K562 (cell line): Measurements from ENCODE around the gene TUBG2. TPM values are rescaled to one million over a fixed set of nuclear protein-coding genes. Genes with fewer than 3 reads are reported as not detected.

Source experiments
- ATAC-seq: fragments of 200-7000 bp; cut with Tn5 transposase; 3 replicates; pipeline ENCODE4 v1.9.1; 2020; ENCODE audit warnings: moderate library complexity
- BruUV-seq: library from RNA; stranded (reverse); fragments of 400-500 nt; replicated peaks from 2 replicates; lab custom pipeline; 2021; lab: Mats Ljungman, UMichigan
- CTCF ChIA-PET: fragments of 300-600 bp; formaldehyde crosslinking; extraction: SDS; loops from one replicate; lab custom pipeline; 2021; ENCODE audit warnings: low intra/inter-chr PET ratio; lab: Yijun Ruan, JAX
- POLR2A ChIA-PET: fragments of 300-600, 350-650 bp; sonication (Branson Sonifier 250); formaldehyde crosslinking; extraction: SDS; loops from one replicate; lab custom pipeline; 2021; ENCODE audit warnings: antibody characterized with exemption, inconsistent platforms; lab: Yijun Ruan, JAX
- DNase-seq, 4 experiments: peaks; one replicate each; pipeline versions ENCODE4 v3.0.0 to v3.0.0-alpha.2; 2011 to 2018; ENCODE audit warnings: low spot score in 3 of 4, mixed read lengths in 3 of 4; ENCODE audit errors: extremely low read depth in 1 of 4
- FAIRE-seq: peaks from 2 replicates; lab custom pipeline; 2011; peaks lifted over from hg19 to GRCh38; lab: Jason Lieb, UNC
- H2AFZ ChIP-seq: 2 replicates; pipeline ENCODE4 v1.6.0; 2011; ENCODE audit warnings: low read depth, low read length, control low read depth, inconsistent platforms
- H3K27ac ChIP-seq: fragments of 200-600 bp; 3 replicates; pipeline ENCODE4 v1.8.0; 2011; ENCODE audit warnings: low read depth, mild to moderate bottlenecking, control low read depth, inconsistent platforms, low read length, moderate library complexity, mixed read lengths; ENCODE audit errors: extremely low read depth
- H3K27me3 ChIP-seq, 2 experiments: fragments of 300-600 bp in 1 of 2; 2 replicates in 1 of 2; 3 replicates in 1 of 2; pipeline versions ENCODE4 v1.6.0 to v1.8.0; 2011; ENCODE audit warnings: inconsistent platforms in 2 of 2, low read length in 2 of 2, mild to moderate bottlenecking in 1 of 2, mixed read lengths in 1 of 2, moderate library complexity in 1 of 2; ENCODE audit not compliant: control insufficient read depth in 2 of 2, insufficient read depth in 2 of 2
- H3K36me3 ChIP-seq: fragments of 300-600 bp; 3 replicates; pipeline ENCODE4 v1.8.0; 2011; ENCODE audit warnings: mild to moderate bottlenecking, low read length, inconsistent platforms; ENCODE audit not compliant: control insufficient read depth, insufficient read depth
- H3K4me1 ChIP-seq, 2 experiments: fragments of 200-600 bp in 1 of 2; replicated peaks in 1 of 2; 2 replicates in 1 of 2; 3 replicates in 1 of 2; pipeline versions ENCODE4 v1.5.1 to v1.8.0; 2011; ENCODE audit warnings: inconsistent platforms in 2 of 2, low read length in 2 of 2, mild to moderate bottlenecking in 1 of 2, mixed read lengths in 1 of 2, moderate library complexity in 1 of 2; ENCODE audit not compliant: control insufficient read depth in 2 of 2, insufficient read depth in 2 of 2
- H3K4me2 ChIP-seq: 2 replicates; pipeline ENCODE4 v1.6.1; 2011; ENCODE audit warnings: low read length, control low read depth, inconsistent platforms, mixed read lengths; ENCODE audit not compliant: insufficient read depth
- H3K4me3 ChIP-seq: fragments of 200-600 bp; sonication (generic), shearing (Covaris generic); 2 replicates; pipeline ENCODE4 v1.5.1; 2016; ENCODE audit warnings: control low read depth, inconsistent platforms
- H3K79me2 ChIP-seq: fragments of 200-600 bp; 3 replicates; pipeline ENCODE4 v1.8.0; 2011; ENCODE audit warnings: low read length, inconsistent platforms; ENCODE audit not compliant: control insufficient read depth, insufficient read depth
- H3K9ac ChIP-seq, 2 experiments: 2 replicates each; pipeline versions ENCODE4 v1.6.0 to v1.6.1; 2011; ENCODE audit warnings: low read depth in 2 of 2, low read length in 2 of 2, control low read depth in 1 of 2, inconsistent platforms in 1 of 2, mild to moderate bottlenecking in 1 of 2, mixed read lengths in 1 of 2; ENCODE audit not compliant: insufficient read depth in 1 of 2
- H3K9me1 ChIP-seq: one replicate; pipeline ENCODE4 v1.6.0; 2011; ENCODE audit warnings: inconsistent platforms, mild to moderate bottlenecking, low read length, moderate library complexity; ENCODE audit not compliant: control insufficient read depth, insufficient read depth
- H3K9me3 ChIP-seq: replicated peaks from 2 replicates; pipeline ENCODE4 v1.5.1; 2011; ENCODE audit warnings: low read depth, low read length, inconsistent platforms; ENCODE audit not compliant: control insufficient read depth, insufficient read depth
- H4K20me1 ChIP-seq: replicated peaks from 2 replicates; pipeline ENCODE4 v1.6.1; 2011; ENCODE audit warnings: low read length, inconsistent platforms, mixed read lengths; ENCODE audit not compliant: control insufficient read depth, insufficient read depth
- DIDO1 ChIP-seq: fragments of 450-650 bp; IDR thresholded peaks from 2 replicates; pipeline ENCODE4 v1.6.1; 2016; ENCODE audit warnings: low read depth, missing biosample characterization, missing genetic modification characterization
- MTA3 ChIP-seq: fragments of 450-650 bp; formaldehyde crosslinking; IDR thresholded peaks from 2 replicates; pipeline ENCODE4 v1.6.1; 2017; ENCODE audit warnings: mild to moderate bottlenecking, borderline replicate concordance
- MYC ChIP-seq, 2 experiments: fragments of 250-450 bp in 1 of 2; sonication (Bioruptor Pico) in 1 of 2; IDR thresholded peaks; 2 replicates each; pipeline versions ENCODE4 v1.5.1 to v1.6.1; 2012 to 2021; ENCODE audit warnings: low read depth in 2 of 2, borderline replicate concordance in 1 of 2, improper control_type of control experiment in 1 of 2, low read length in 1 of 2, mild to moderate bottlenecking in 1 of 2, moderate library complexity in 1 of 2
- POLR2G ChIP-seq: fragments of 200-400 bp; formaldehyde crosslinking; IDR thresholded peaks from 2 replicates; pipeline ENCODE4 v1.6.1; 2017; ENCODE audit warnings: low read depth, mild to moderate bottlenecking, antibody characterized with exemption, low read length, moderate library complexity
- RUNX1 ChIP-seq: sonication (generic); IDR thresholded peaks from 2 replicates; pipeline ENCODE4 v1.6.1; 2016; ENCODE audit warnings: antibody characterized with exemption, low read depth
- ZBTB34 ChIP-seq: fragments of 250-450 bp; sonication (Bioruptor Pico); IDR thresholded peaks from 2 replicates; pipeline ENCODE4 v1.8.0; 2021; ENCODE audit warnings: mild to moderate bottlenecking, moderate library complexity
- ZNF217 ChIP-seq: sonication (generic); formaldehyde crosslinking; IDR thresholded peaks from 2 replicates; pipeline ENCODE4 v1.8.0; 2022; ENCODE audit warnings: mild to moderate bottlenecking, missing genetic modification reagents
- WGBS: fragments of 100-300 bp; shearing (Covaris generic); methylation state at CpG from one replicate; pipeline ENCODE4 v1.1.6; 2016; ENCODE audit warnings: low coverage, mixed read lengths; ENCODE audit not compliant: insufficient coverage; ENCODE audit errors: missing lambda C conversion rate; 5-methylcytosine and 5-hydroxymethylcytosine counted together
- in situ Hi-C: fragments of 300-500 bp; cut with MboI; formaldehyde crosslinking; loops from 4 replicates; pipeline ENCODE4 v1.15.0; 2018; ENCODE audit warnings: inconsistent platforms, mixed read lengths
- intact Hi-C: fragments of 100-400 bp; cut with micrococcal nuclease; formaldehyde crosslinking; loops from 2 replicates; pipeline ENCODE4 v1.14.2; 2022
- polyA plus RNA-seq, 8 experiments: library from polyadenylated mRNA; depleted of rRNA in 4 of 8; stranded (reverse) in 5 of 8; unstranded in 3 of 8; fragments of >200 nt; fragmentation: Nextera tagmentation in 2 of 8; fragmentation: Illumina TruSeq in 1 of 8; extraction: Ambion mirVana in 2 of 8; extraction: Trizol in 1 of 8; gene quantifications; 2 replicates each; pipeline versions ENCODE4 v1.2.1 to v1.2.3, GENCODE V29; 2011 to 2014; ENCODE audit warnings: inconsistent platforms in 1 of 8, missing spikeins in 1 of 8
- total RNA-seq, 7 experiments: library from RNA; depleted of rRNA in 6 of 7; stranded (reverse); fragments of >200 nt in 6 of 7; fragmentation: Illumina TruSeq in 2 of 7; extraction: Trizol in 2 of 7; gene quantifications; 2 replicates each; pipeline versions ENCODE4 v1.2.1 to v1.2.3, GENCODE V29; 2011 to 2021; ENCODE audit warnings: low replicate concordance in 1 of 7
- TF ChIP-seq, protein P1 (sequence below), 2 experiments: IDR thresholded peaks; 2 replicates each; pipeline ENCODE4 v1.6.1; 2011; ENCODE audit warnings: borderline replicate concordance in 1 of 2, control low read depth in 1 of 2, low read depth in 1 of 2, low read length in 1 of 2, mild to moderate bottlenecking in 1 of 2, mixed read lengths in 1 of 2, moderate library complexity in 1 of 2; ENCODE audit not compliant: insufficient read depth in 1 of 2, insufficient read length in 1 of 2, poor library complexity in 1 of 2, severe bottlenecking in 1 of 2; ENCODE audit errors: extremely low read depth in 1 of 2

The TUBG2 gene
- total and polyA plus RNA-seq, 9 of the 15 experiments (the other 6 are each of a cell fraction or from before 2014, with no cell fraction given): 0.09 to 0.80 (median 0.24) TPM; not detected in 2

GRCh38 chr17:42672038-42672437 lies 13.0 kb downstream of the TUBG2 start:
- DNase-seq (no peak), FAIRE-seq (no peak), ATAC-seq (no peak)
- Histone ChIP-seq H3K36me3 (peaks cover 61% of the 10 kb centered on the region; the same call in 2 of the 3 replicates), H3K9ac (no peak overlapping the region), H3K4me1 (peaks cover 20 to 64% of the 10 kb centered on the region in 2 experiments), H3K9me1 (no peaks in the 10 kb centered on the region), H3K4me3 (no peak overlapping the region), H3K27ac (no peak overlapping the region), H2AFZ (no peak overlapping the region), H3K4me2 (no peak overlapping the region), H3K9me3 (no peaks in the 10 kb centered on the region), H4K20me1 (peaks cover 5% of the 10 kb centered on the region), H3K79me2 (peaks cover 28% of the 10 kb centered on the region), H3K27me3 (no peaks in the 10 kb centered on the region)
- in situ Hi-C loops: no loop called here
- ChIA-PET CTCF (no interaction called here), POLR2A (interaction anchor here (0.7 to 1.3 kb wide), 4 partner anchors 10 to 326 kb away, joined by 3 to 5 read pairs (median 4); partner anchors contain the start of gene RPL27)
- over 99% methylated on average over 14 of the region's 28 CpGs for WGBS
- TF ChIP-seq ZNF217: no peak
- 0 out of 2 replicates have a peak, but pooled peaks have one; percentile 15 for TF ChIP-seq POLR2G
- BruUV-seq: no TSS peak
- intact Hi-C loops: no loop called here

DNA sequence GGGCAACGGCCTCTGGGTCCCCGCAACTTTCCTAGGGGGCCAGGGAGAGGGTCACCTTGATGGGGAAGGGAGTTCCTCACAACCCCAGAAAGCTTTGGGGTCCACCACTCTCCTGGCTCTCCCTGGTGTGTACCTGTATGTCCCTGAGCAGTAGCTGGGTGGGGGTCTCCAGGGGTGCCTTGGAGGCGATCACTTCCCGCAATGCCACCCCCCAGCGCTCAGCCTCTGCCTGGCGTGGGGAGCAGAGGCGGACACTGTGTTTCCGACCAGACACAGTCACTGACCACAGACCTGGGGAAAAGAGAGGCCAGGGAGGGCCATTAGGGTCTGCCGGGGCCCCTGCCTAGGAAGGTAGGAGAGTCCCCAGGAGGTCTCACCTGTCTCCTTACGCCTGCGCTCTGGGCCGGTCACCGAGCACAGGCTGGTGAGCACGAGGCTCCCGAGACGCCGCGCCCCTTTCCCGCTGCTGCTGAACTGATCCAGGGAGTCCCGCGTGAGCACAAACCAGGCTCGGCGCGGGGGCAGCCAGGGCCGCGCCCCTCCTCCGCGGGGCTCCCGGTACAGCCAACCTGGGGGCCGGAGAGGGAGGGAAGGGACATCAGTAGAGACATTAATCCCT lies 14.3 kb downstream of the TUBG2 start:
- POLR2A ChIA-PET: interaction anchor here (0.6 kb wide), 2 partner anchors 9 to 136 kb away, joined by 3 to 4 read pairs; no protein-coding TSS in a partner anchor
- H3K79me2 ChIP-seq: peaks cover 31% of the 10 kb centered on the region
- TF ChIP-seq ZBTB34 (CRISPR knock-in tag) (no peak), RUNX1 (no peak), MTA3 (no peak), MYC (IDR thresholded peaks at IDR 0.05; ENCODE audit: low read depth, low read length) (no peak), MYC (CRISPR knock-in tag; IDR thresholded peaks at IDR 0.05; ENCODE audit: borderline replicate concordance, low read depth) (no peak), DIDO1 (tag) (no peak)
- TF ChIP-seq, protein P1, sequence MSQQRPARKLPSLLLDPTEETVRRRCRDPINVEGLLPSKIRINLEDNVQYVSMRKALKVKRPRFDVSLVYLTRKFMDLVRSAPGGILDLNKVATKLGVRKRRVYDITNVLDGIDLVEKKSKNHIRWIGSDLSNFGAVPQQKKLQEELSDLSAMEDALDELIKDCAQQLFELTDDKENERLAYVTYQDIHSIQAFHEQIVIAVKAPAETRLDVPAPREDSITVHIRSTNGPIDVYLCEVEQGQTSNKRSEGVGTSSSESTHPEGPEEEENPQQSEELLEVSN (IDR thresholded peaks at IDR 0.05; ENCODE audit: borderline replicate concordance in 1 of 2, extremely low read depth in 1 of 2, insufficient read depth in 1 of 2, insufficient read length in 1 of 2, low read depth in 1 of 2, low read length in 1 of 2, poor library complexity in 1 of 2, severe bottlenecking in 1 of 2): peak in 1 of 2 experiments; percentile 47
- TF ChIP-seq, all 486 proteins: peak for 1
- intact Hi-C loops (no loop called here), in situ Hi-C loops (no loop called here)
- H3K4me1 ChIP-seq: peaks cover 20 to 68% of the 10 kb centered on the region in 2 experiments
- CTCF ChIA-PET: no interaction called here
- H3K4me3 ChIP-seq: no peak overlapping the region
- WGBS: 87% methylated on average over 21 of the region's 30 CpGs
- DNase-seq (peak in 2 of 4 experiments; percentile 51 to 62), FAIRE-seq (no peak), ATAC-seq (no peak)
- H2AFZ ChIP-seq: no peak overlapping the region
- H3K9me1 ChIP-seq: no peaks in the 10 kb centered on the region
- BruUV-seq: no TSS peak
- H3K9me3 ChIP-seq: no peaks in the 10 kb centered on the region
- H3K36me3 ChIP-seq: peaks cover 52% of the 10 kb centered on the region; the same call in 2 of the 3 replicates
- H3K27me3 ChIP-seq: no peaks in the 10 kb centered on the region
- H3K4me2 ChIP-seq: no peak overlapping the region
- H3K9ac ChIP-seq: peak overlapping the region in 1 of 2 experiments; percentile 15; a peak in 1 of 4 replicates
- no peak overlapping the region for H3K27ac ChIP-seq
- peaks cover 5% of the 10 kb centered on the region for H4K20me1 ChIP-seq
